K562 (cell line): Measurements from ENCODE around the gene UBE2QL1. TPM values are rescaled to one million over a fixed set of nuclear protein-coding genes. Genes with fewer than 3 reads are reported as not detected.

Experiments
- ATF2 ChIP-seq: sonication (generic); formaldehyde crosslinking; IDR thresholded peaks from 2 replicates; pipeline ENCODE4 v1.8.1; 2022; ENCODE audit warnings: missing genetic modification reagents
- E2F3 ChIP-seq: fragments of 250-450 bp; sonication (Bioruptor Pico); IDR thresholded peaks from 2 replicates; pipeline ENCODE4 v1.4.0; 2020; ENCODE audit warnings: mild to moderate bottlenecking
- KLF1 ChIP-seq: fragments of 450-650 bp; IDR thresholded peaks from 2 replicates; pipeline ENCODE4 v1.6.1; 2016; ENCODE audit warnings: missing genetic modification characterization, missing compliant biosample characterization
- MAZ ChIP-seq, 2 experiments: fragments of 450-650 bp in 1 of 2; sonication (generic) in 1 of 2; formaldehyde crosslinking; IDR thresholded peaks in 1 of 2; conservative IDR thresholded peaks in 1 of 2; 2 replicates each; pipeline versions ENCODE4 v1.4.0 to v1.5.0; 2020; ENCODE audit warnings: mild to moderate bottlenecking in 1 of 2, missing genetic modification reagents in 1 of 2
- NFE2 ChIP-seq: IDR thresholded peaks from 2 replicates; pipeline ENCODE4 v1.6.1; 2014; ENCODE audit warnings: antibody characterized with exemption, low read depth
- NR2C2 ChIP-seq, 2 experiments: fragments of 200-800 bp in 1 of 2; sonication (Bioruptor generic) in 1 of 2; sonication (generic) in 1 of 2; formaldehyde crosslinking in 1 of 2; IDR thresholded peaks; 2 replicates each; pipeline versions ENCODE4 v1.6.1 to v1.8.0; 2016 to 2022; ENCODE audit warnings: mild to moderate bottlenecking in 1 of 2, missing compliant biosample characterization in 1 of 2, missing genetic modification characterization in 1 of 2, missing genetic modification reagents in 1 of 2
- POLR3G ChIP-seq: IDR thresholded peaks from 2 replicates; pipeline ENCODE4 v1.6.1; 2011; ENCODE audit not compliant: insufficient read length, insufficient replicate concordance; ENCODE audit errors: extremely low read depth
- PRDM10 ChIP-seq: fragments of 450-650 bp; IDR thresholded peaks from 2 replicates; pipeline ENCODE4 v1.6.1; 2018; ENCODE audit not compliant: partially characterized antibody
- RAD51 ChIP-seq: fragments of 450-650 bp; IDR thresholded peaks from 2 replicates; pipeline ENCODE4 v1.7.1; 2016; ENCODE audit warnings: low read depth, mild to moderate bottlenecking, borderline replicate concordance
- SAFB ChIP-seq: fragments of 200-400 bp; formaldehyde crosslinking; IDR thresholded peaks from 2 replicates; pipeline ENCODE4 v1.6.1; 2017; ENCODE audit warnings: low read depth, low read length, borderline replicate concordance
- SNRNP70 ChIP-seq: fragments of 200-400 bp; formaldehyde crosslinking; optimal IDR thresholded peaks from 2 replicates; pipeline ENCODE3; 2017; ENCODE audit warnings: low read depth, low read length
- SPI1 ChIP-seq: IDR thresholded peaks from 2 replicates; pipeline ENCODE4 v1.6.1; 2011; ENCODE audit warnings: low read depth, low read length, control low read depth, borderline replicate concordance
- XRCC5 ChIP-seq: fragments of 200-400 bp; formaldehyde crosslinking; IDR thresholded peaks from 2 replicates; pipeline ENCODE4 v1.6.1; 2017; ENCODE audit warnings: low read depth, mild to moderate bottlenecking, low read length
- ZBTB43 ChIP-seq: sonication (generic); formaldehyde crosslinking; IDR thresholded peaks from 2 replicates; pipeline ENCODE4 v1.8.0; 2023; ENCODE audit warnings: mild to moderate bottlenecking, missing genetic modification reagents
- ZNF121 ChIP-seq: sonication (generic); formaldehyde crosslinking; conservative IDR thresholded peaks from 2 replicates; pipeline ENCODE4 v1.8.0; 2022; ENCODE audit warnings: missing genetic modification reagents
- polyA plus RNA-seq, 8 experiments: library from polyadenylated mRNA; depleted of rRNA in 4 of 8; stranded (reverse) in 5 of 8; unstranded in 3 of 8; fragments of >200 nt; fragmentation: Nextera tagmentation in 2 of 8; fragmentation: Illumina TruSeq in 1 of 8; extraction: Ambion mirVana in 2 of 8; extraction: Trizol in 1 of 8; gene quantifications; 2 replicates each; pipeline versions ENCODE4 v1.2.1 to v1.2.3, GENCODE V29; 2011 to 2014; ENCODE audit warnings: inconsistent platforms in 1 of 8, missing spikeins in 1 of 8
- total RNA-seq, 7 experiments: library from RNA; depleted of rRNA in 6 of 7; stranded (reverse); fragments of >200 nt in 6 of 7; fragmentation: Illumina TruSeq in 2 of 7; extraction: Trizol in 2 of 7; gene quantifications; 2 replicates each; pipeline versions ENCODE4 v1.2.1 to v1.2.3, GENCODE V29; 2011 to 2021; ENCODE audit warnings: low replicate concordance in 1 of 7

Gene UBE2QL1
- total and polyA plus RNA-seq, 9 of the 15 experiments (the other 6 are each of a cell fraction or from before 2014, with no cell fraction given), result not detected

GRCh38 chr5:6469836-6470235 lies 21.2 kb downstream of the UBE2QL1 start (continued):
- TF ChIP-seq ZBTB43, result no peak
- TF ChIP-seq ZNF121 (CRISPR knock-in tag), result no peak
- no peak for TF ChIP-seq NR2C2 (CRISPR knock-in tag; IDR thresholded peaks at IDR 0.05)
- TF ChIP-seq NR2C2 (tag; IDR thresholded peaks at IDR 0.05), result no peak
- TF ChIP-seq SAFB, result no peak
- TF ChIP-seq SPI1, result no peak
- TF ChIP-seq SNRNP70, result no peak
- TF ChIP-seq E2F3 (CRISPR knock-in tag), result no peak
- no peak for TF ChIP-seq XRCC5
- TF ChIP-seq KLF1 (tag), result no peak
- no peak for TF ChIP-seq RAD51
- TF ChIP-seq POLR3G, result no peak
- no peak for TF ChIP-seq MAZ (CRISPR knock-in tag; conservative IDR thresholded peaks at IDR 0.05 in 1 of 2, IDR thresholded peaks at IDR 0.05 in 1 of 2)
- TF ChIP-seq NFE2, result no peak
- no peak for TF ChIP-seq PRDM10
- TF ChIP-seq ATF2, result no peak
